Thyroid gland (tissue), 4 donors: ENCODE measurements around the gene PIGS.

Experiments
- CTCF ChIP-seq, 6 experiments: fragments of 200-600 bp in 3 of 6; fragments of 450-650 bp in 3 of 6; sonication (generic) in 3 of 6; IDR thresholded peaks; one replicate each; pipeline ENCODE4 v1.5.1; 2016 to 2019; ENCODE audit warnings: antibody characterized with exemption in 6 of 6, mild to moderate bottlenecking in 2 of 6, inconsistent platforms in 1 of 6, moderate library complexity in 1 of 6
- POLR2A ChIP-seq, 2 donors: fragments of 450-650 bp; IDR thresholded peaks; one replicate each; pipeline ENCODE4 v1.6.1; 2017; ENCODE audit warnings: antibody characterized with exemption in 2 of 2, mild to moderate bottlenecking in 2 of 2, moderate library complexity in 1 of 2

GRCh38 chr17:28574526-28574925, 3.2 kb upstream of the PIGS start:
- no peak for TF ChIP-seq CTCF (IDR thresholded peaks at IDR 0.05)
- TF ChIP-seq POLR2A (IDR thresholded peaks at IDR 0.05) = no peak
